ENCODE data around the gene ETF1.

ETF1 gene

DNA sequence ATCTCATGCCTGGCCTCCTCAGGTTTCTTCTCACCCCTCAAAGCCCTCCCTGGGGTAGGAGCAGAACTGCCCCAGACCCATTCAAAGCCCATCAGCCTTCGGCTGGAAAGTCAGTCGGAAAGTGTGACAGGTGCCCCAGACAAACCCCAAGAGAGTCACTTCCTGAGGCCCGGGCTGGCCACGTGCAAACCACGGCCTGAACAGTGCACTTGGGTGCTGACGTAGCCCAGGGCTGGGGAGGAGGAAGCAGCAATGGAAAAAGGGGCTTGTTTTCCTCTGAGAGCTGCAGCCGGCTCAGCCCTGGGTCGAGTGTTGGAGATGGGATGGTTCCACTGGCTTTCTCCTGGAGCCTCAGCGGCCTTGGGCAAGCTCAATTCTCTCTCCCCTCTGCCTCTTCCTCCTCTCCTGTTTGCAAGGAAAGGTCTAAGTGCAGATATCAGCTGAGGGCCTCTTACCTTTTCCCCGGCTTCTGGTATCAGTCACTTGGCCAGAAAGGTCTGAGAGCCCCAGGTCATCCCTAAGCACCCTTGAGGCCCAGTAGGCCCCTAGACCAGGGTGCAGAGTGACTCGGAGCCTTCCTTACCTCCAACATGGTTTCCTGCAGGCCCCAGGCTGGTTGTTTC lies 83.6 kb downstream of the ETF1 start:
- peak; percentile 46 for DNase-seq

DNA sequence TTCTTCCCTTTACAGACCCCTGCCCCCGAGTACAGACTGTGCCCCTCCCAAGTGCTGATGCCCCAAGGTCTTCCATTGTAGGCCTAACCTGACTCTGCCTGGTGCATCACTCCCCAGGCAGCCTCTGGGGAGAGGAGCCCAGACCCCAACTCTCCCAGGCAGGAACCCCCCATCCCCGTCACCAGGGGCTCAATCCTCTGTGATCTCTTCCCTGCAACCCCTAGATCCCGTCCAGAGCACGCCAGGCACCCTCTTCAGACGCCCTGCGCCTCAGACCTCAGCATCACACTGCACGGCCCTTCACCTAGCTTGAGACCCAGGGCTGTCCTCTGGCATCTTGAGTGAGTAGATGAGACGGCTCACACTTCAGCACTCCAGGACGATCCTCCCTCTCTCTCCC lies 84.2 kb downstream of the ETF1 start:
- no peak for DNase-seq

- peak; percentile 5 for DNase-seq
Measured at GRCh38 chr5:138458384-138458783, 84.7 kb downstream of the ETF1 start.

- DNase-seq, result no peak
Measured at GRCh38 chr5:138457531-138458275, 85.3 kb downstream of the ETF1 start.
